Osteoblast (primary cell): Measurements from ENCODE around the gene ZNF652. TPM values are rescaled to one million over a fixed set of nuclear protein-coding genes. Genes with fewer than 3 reads are reported as not detected.

Source experiments
- DNase-seq: peaks from one replicate; pipeline ENCODE4 v3.0.0; 2011; ENCODE audit warnings: low spot score, mixed read lengths; ENCODE audit not compliant: insufficient read length; ENCODE audit errors: missing footprints
- H2AFZ ChIP-seq: 2 replicates; pipeline ENCODE4 v1.6.0; 2011; ENCODE audit warnings: mild to moderate bottlenecking, low read length
- H3K27ac ChIP-seq: 2 replicates; pipeline ENCODE4 v1.5.1; 2011; ENCODE audit warnings: mild to moderate bottlenecking, low read depth, low read length, moderate library complexity
- H3K27me3 ChIP-seq: 2 replicates; pipeline ENCODE4 v1.6.0; 2012; ENCODE audit warnings: mild to moderate bottlenecking, control low read depth, inconsistent platforms, low read length, moderate library complexity; ENCODE audit not compliant: insufficient read depth
- H3K36me3 ChIP-seq: 2 replicates; pipeline ENCODE4 v1.5.1; 2011; ENCODE audit warnings: mild to moderate bottlenecking, low read length, control low read depth, moderate library complexity; ENCODE audit not compliant: insufficient read depth
- H3K4me1 ChIP-seq: 2 replicates; pipeline ENCODE4 v1.5.1; 2011; ENCODE audit warnings: mild to moderate bottlenecking, low read length, control low read depth, moderate library complexity; ENCODE audit not compliant: insufficient read depth
- H3K4me2 ChIP-seq: 2 replicates; pipeline ENCODE4 v1.6.0; 2011; ENCODE audit warnings: mild to moderate bottlenecking, low read length; ENCODE audit not compliant: insufficient read depth
- H3K4me3 ChIP-seq: fragments of 200-600 bp; sonication (generic); 3 replicates; pipeline ENCODE4 v1.5.1; 2012; ENCODE audit warnings: mild to moderate bottlenecking, low read length, inconsistent platforms; ENCODE audit not compliant: insufficient read depth
- H3K79me2 ChIP-seq: 2 replicates; pipeline ENCODE4 v1.6.0; 2012; ENCODE audit warnings: mild to moderate bottlenecking, low read length, control low read depth, inconsistent platforms; ENCODE audit not compliant: insufficient read depth
- H3K9me3 ChIP-seq: 2 replicates; pipeline ENCODE4 v1.5.1; 2011; ENCODE audit warnings: low read depth, low read length, control low read depth
- H4K20me1 ChIP-seq: 2 replicates; pipeline ENCODE4 v1.6.0; 2012; ENCODE audit warnings: mild to moderate bottlenecking, low read length, control low read depth; ENCODE audit not compliant: insufficient read depth
- CTCF ChIP-seq: IDR thresholded peaks from 2 replicates; pipeline ENCODE4 v1.5.1; 2011; ENCODE audit warnings: mild to moderate bottlenecking, low read depth, low read length, moderate library complexity; ENCODE audit errors: extremely low read depth
- total RNA-seq: library from RNA; depleted of rRNA; stranded (reverse); fragments of >200 nt; gene quantifications from 2 replicates; pipeline ENCODE4 v1.2.3, GENCODE V29; 2012

ZNF652 gene
- total RNA-seq, 1 donor = 28.2 TPM

- peaks cover 10% of the 10 kb centered on the region for H4K20me1 ChIP-seq
- TF ChIP-seq CTCF = no peak
- no peak overlapping the region for H3K4me3 ChIP-seq
- no peaks in the 10 kb centered on the region for H3K4me1 ChIP-seq
- DNase-seq = no peak
- H3K36me3 ChIP-seq = peaks cover 25% of the 10 kb centered on the region
- no peak overlapping the region for H3K4me2 ChIP-seq
- H3K27ac ChIP-seq = no peak overlapping the region
- H3K9me3 ChIP-seq = no peaks in the 10 kb centered on the region
- H3K79me2 ChIP-seq = no peaks in the 10 kb centered on the region
- H3K27me3 ChIP-seq = no peaks in the 10 kb centered on the region
- no peak overlapping the region for H2AFZ ChIP-seq
Measured at GRCh38 chr17:49292901-49293300, 69.1 kb downstream of the ZNF652 start.

GRCh38 chr17:49291929-49292328, 70.1 kb downstream of the ZNF652 start:
- no peak for TF ChIP-seq CTCF
- Histone ChIP-seq H3K4me1 (no peaks in the 10 kb centered on the region), H3K36me3 (peaks cover 16% of the 10 kb centered on the region), H3K27me3 (no peaks in the 10 kb centered on the region), H3K79me2 (no peaks in the 10 kb centered on the region), H3K9me3 (no peaks in the 10 kb centered on the region), H2AFZ (no peak overlapping the region), H3K27ac (no peak overlapping the region), H4K20me1 (peaks cover 8% of the 10 kb centered on the region), H3K4me2 (no peak overlapping the region), H3K4me3 (no peak overlapping the region)
- no peak for DNase-seq

GRCh38 chr17:49290690-49291359, 71.2 kb downstream of the ZNF652 start:
- Histone ChIP-seq H2AFZ (no peak overlapping the region), H3K4me3 (no peak overlapping the region), H3K27ac (no peak overlapping the region), H3K36me3 (peaks cover 15% of the 10 kb centered on the region), H3K4me1 (no peaks in the 10 kb centered on the region), H3K79me2 (no peaks in the 10 kb centered on the region), H4K20me1 (peaks cover 8% of the 10 kb centered on the region), H3K4me2 (no peak overlapping the region), H3K9me3 (no peaks in the 10 kb centered on the region), H3K27me3 (no peaks in the 10 kb centered on the region)
- DNase-seq = peak; percentile 36
- peak; percentile 75 for TF ChIP-seq CTCF

GRCh38 chr17:49288388-49288787, 73.7 kb downstream of the ZNF652 start:
- Histone ChIP-seq H3K9me3 (no peaks in the 10 kb centered on the region), H3K27ac (no peak overlapping the region), H2AFZ (no peak overlapping the region), H3K4me3 (no peak overlapping the region), H3K36me3 (peaks cover 15% of the 10 kb centered on the region), H3K27me3 (no peaks in the 10 kb centered on the region), H3K79me2 (no peaks in the 10 kb centered on the region), H3K4me2 (no peak overlapping the region), H4K20me1 (peaks cover 8% of the 10 kb centered on the region), H3K4me1 (no peaks in the 10 kb centered on the region)
- TF ChIP-seq CTCF = no peak
- DNase-seq = peak; percentile 44
